ENCODE data around the gene RPS19BP1. TPM values are rescaled to one million over a fixed set of nuclear protein-coding genes. Genes with fewer than 3 reads are reported as not detected.

Gene RPS19BP1
- total and polyA plus RNA-seq, 2 of the 8 experiments (the other 6 are each of a cell fraction or from before 2014, with no cell fraction given), result 77.9 to 97.9 TPM

GRCh38 chr22:39535357-39535725 lies 2.8 kb upstream of the RPS19BP1 start:
- H2BK5ac ChIP-seq (ENCODE audit: low read depth, low read length), result peak overlapping the region; percentile 92; the same call in 1 of the 2 replicates
- DNase-seq (ENCODE audit: low read depth in 1 of 2, low spot score in 2 of 2) (peak in 1 of 2 experiments; percentile 66), FAIRE-seq (no peak)
- peak overlapping the region; percentile 48 to 74; a peak in 3 of 4 replicates for H3K4me2 ChIP-seq (ENCODE audit: insufficient read depth in 1 of 2, low read depth in 2 of 2, low read length in 2 of 2)
- peaks cover 0 to 3% (median 0%) of the 10 kb centered on the region in 4 experiments; a peak in 1 of 8 replicates for H3K36me3 ChIP-seq (ENCODE audit: control insufficient read depth in 2 of 4, insufficient read depth in 4 of 4, low read length in 3 of 4)
- peak overlapping the region in 1 of 4 experiments; percentile 48; a peak in 2 of 8 replicates for H3K4me3 ChIP-seq (ENCODE audit: extremely low read depth in 1 of 4, insufficient read depth in 2 of 4, low read depth in 3 of 4, low read length in 4 of 4)
- peak overlapping the region; percentile 13; the same call in 1 of the 2 replicates for H2BK12ac ChIP-seq (ENCODE audit: low read depth, low read length)
- no peak overlapping the region for H2BK120ac ChIP-seq (replicated peaks; ENCODE audit: low read depth, low read length)
- no peaks in the 10 kb centered on the region for H3K79me1 ChIP-seq (ENCODE audit: low read depth, low read length)
- no peak overlapping the region for H3K14ac ChIP-seq (ENCODE audit: insufficient read length)
- no peak overlapping the region for H2AK5ac ChIP-seq (ENCODE audit: low read depth, low read length)
- H3K4ac ChIP-seq (replicated peaks; ENCODE audit: insufficient read length, low read depth, low read length), result peak overlapping the region; percentile 82
- POLR2A ChIA-PET (ENCODE audit: partially characterized antibody), result interaction anchor here (0.8 to 3.6 kb wide), 6 partner anchors 13 to 216 kb away, joined by 3 to 61 read pairs (median 4); partner anchors contain the start of genes ATF4 and RPL3
- H4K20me1 ChIP-seq (replicated peaks in 1 of 2; ENCODE audit: control insufficient read depth in 1 of 2, insufficient read depth in 2 of 2, low read length in 2 of 2), result peaks cover 3 to 10% of the 10 kb centered on the region in 2 experiments
- peak overlapping the region; percentile 25; the same call in 1 of the 2 replicates for H2BK15ac ChIP-seq (ENCODE audit: low read length)
- no peak overlapping the region for H4K5ac ChIP-seq (ENCODE audit: insufficient read length, low read depth, low read length)
- H3K4me1 ChIP-seq (replicated peaks in 1 of 4; ENCODE audit: control insufficient read depth in 3 of 4, insufficient read depth in 4 of 4, low read length in 3 of 4), result peaks cover 15 to 43% (median 27%) of the 10 kb centered on the region in 4 experiments
- TF ChIP-seq RAD21 (IDR thresholded peaks at IDR 0.05 in 1 of 2, conservative IDR thresholded peaks at IDR 0.05 in 1 of 2; ENCODE audit: low read depth in 2 of 2, low read length in 2 of 2) (peak in 1 of 2 experiments; percentile 1; a peak in 1 of 4 replicates), YY1 (IDR thresholded peaks at IDR 0.05; ENCODE audit: low read depth, low read length) (no peak), TAF1 (IDR thresholded peaks at IDR 0.05; ENCODE audit: low read depth, low read length) (no peak), CBX5 (IDR thresholded peaks at IDR 0.05; ENCODE audit: low read depth, low read length) (no peak), NRF1 (IDR thresholded peaks at IDR 0.05; ENCODE audit: low read depth, low read length) (no peak), RXRA (IDR thresholded peaks at IDR 0.05; ENCODE audit: insufficient read depth, low read depth, low read length) (0 out of 2 replicates have a peak, but pooled peaks have one; percentile 33), USF2 (IDR thresholded peaks at IDR 0.05; ENCODE audit: low read length) (0 out of 2 replicates have a peak, but pooled peaks have one; percentile 4)
- no peaks in the 10 kb centered on the region for H3K9me3 ChIP-seq (ENCODE audit: insufficient read depth in 2 of 2, low read depth in 1 of 2, low read length in 1 of 2)
- peak overlapping the region; percentile 87 for H4K8ac ChIP-seq (ENCODE audit: extremely low read depth, insufficient read depth, low read length)
- WGBS, 2 experiments (ENCODE audit: extremely low coverage in 1 of 2, insufficient coverage in 1 of 2, insufficient read length in 1 of 2, insufficient replicate concordance in 2 of 2, low coverage in 1 of 2, low lambda C conversion rate in 2 of 2, missing lambda C conversion rate in 1 of 2), result 64% methylated on average over 9 of the region's 13 CpGs; no CpG with 5 or more reads in 1 of the 2 experiments
- H4K91ac ChIP-seq (replicated peaks; ENCODE audit: insufficient read length, low read length), result peak overlapping the region; percentile 94
- H3K56ac ChIP-seq (replicated peaks; ENCODE audit: insufficient read length, low read depth, low read length), result no peak overlapping the region
- peaks cover 0 to 14% of the 10 kb centered on the region in 2 experiments; a peak in 2 of 4 replicates for H3K79me2 ChIP-seq (ENCODE audit: control insufficient read depth in 1 of 2, insufficient read depth in 2 of 2, low read length in 2 of 2)
- 0 out of 2 replicates have a peak overlapping the region, but pooled peaks have one; percentile 97 for H3K18ac ChIP-seq (ENCODE audit: extremely low read depth, low read length)
- no peak overlapping the region for H2AFZ ChIP-seq (ENCODE audit: low read length)
- H2BK20ac ChIP-seq (ENCODE audit: low read length), result peak overlapping the region; percentile 34; the same call in 1 of the 2 replicates
- H3K27me3 ChIP-seq (replicated peaks in 1 of 4; ENCODE audit: control insufficient read depth in 3 of 4, extremely low read depth in 1 of 4, insufficient read depth in 3 of 4, low read length in 3 of 4), result no peaks in the 10 kb centered on the region
- H3K23me2 ChIP-seq (ENCODE audit: low read depth, low read length), result peaks cover 8% of the 10 kb centered on the region
- H3K9ac ChIP-seq (replicated peaks in 1 of 4; ENCODE audit: extremely low read depth in 1 of 4, low read depth in 3 of 4, low read length in 3 of 4), result no peak overlapping the region
- H3K27ac ChIP-seq (ENCODE audit: low read depth, low read length), result no peak overlapping the region
- CTCF ChIA-PET (ENCODE audit: partially characterized antibody), result interaction anchor here (0.6 to 21.9 kb wide), 50 partner anchors 11 to 501 kb away, joined by 3 to 361 read pairs (median 4); partner anchors contain the start of gene MIEF1
- H3K23ac ChIP-seq (ENCODE audit: insufficient read length), result no peak overlapping the region
